NB4 (cell line): Measurements from ENCODE around the gene SYT13.

Experiments
- MYC ChIP-seq: IDR thresholded peaks from 2 replicates; pipeline ENCODE4 v1.6.1; 2011; ENCODE audit warnings: low read depth, low read length
- POLR2A ChIP-seq: IDR thresholded peaks from 2 replicates; pipeline ENCODE4 v1.6.1; 2011; ENCODE audit warnings: mild to moderate bottlenecking; ENCODE audit not compliant: insufficient read length; ENCODE audit errors: extremely low read depth
- TF ChIP-seq, protein P1 (sequence below): IDR thresholded peaks from 2 replicates; pipeline ENCODE4 v1.6.1; 2011; ENCODE audit warnings: low read depth, low read length
- TF ChIP-seq, protein P2 (sequence below): IDR thresholded peaks from one replicate; pipeline ENCODE4 v1.5.1; 2012; ENCODE audit warnings: low read depth, low read length

DNA sequence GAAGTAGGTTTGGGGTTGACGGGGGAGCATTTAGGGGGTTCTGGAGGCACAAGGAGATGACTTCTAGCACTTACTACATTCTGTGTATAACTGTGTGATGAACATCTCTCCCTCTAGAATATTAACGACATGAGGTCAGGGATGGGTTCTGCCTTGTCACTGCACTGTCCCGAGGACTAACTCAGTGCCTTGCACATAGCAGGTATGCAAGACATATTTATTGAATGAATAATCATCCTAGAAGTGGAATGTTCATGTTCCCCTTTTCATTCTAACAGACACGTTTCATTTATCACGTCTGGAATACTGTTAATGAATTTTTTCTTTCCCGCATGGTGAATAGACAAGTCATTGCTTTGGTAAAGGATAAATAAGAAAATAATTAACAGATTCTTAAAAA is 12.6 kb downstream of the SYT13 start:
- TF ChIP-seq, protein P1, sequence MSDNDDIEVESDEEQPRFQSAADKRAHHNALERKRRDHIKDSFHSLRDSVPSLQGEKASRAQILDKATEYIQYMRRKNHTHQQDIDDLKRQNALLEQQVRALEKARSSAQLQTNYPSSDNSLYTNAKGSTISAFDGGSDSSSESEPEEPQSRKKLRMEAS = no peak
- TF ChIP-seq, protein P2, sequence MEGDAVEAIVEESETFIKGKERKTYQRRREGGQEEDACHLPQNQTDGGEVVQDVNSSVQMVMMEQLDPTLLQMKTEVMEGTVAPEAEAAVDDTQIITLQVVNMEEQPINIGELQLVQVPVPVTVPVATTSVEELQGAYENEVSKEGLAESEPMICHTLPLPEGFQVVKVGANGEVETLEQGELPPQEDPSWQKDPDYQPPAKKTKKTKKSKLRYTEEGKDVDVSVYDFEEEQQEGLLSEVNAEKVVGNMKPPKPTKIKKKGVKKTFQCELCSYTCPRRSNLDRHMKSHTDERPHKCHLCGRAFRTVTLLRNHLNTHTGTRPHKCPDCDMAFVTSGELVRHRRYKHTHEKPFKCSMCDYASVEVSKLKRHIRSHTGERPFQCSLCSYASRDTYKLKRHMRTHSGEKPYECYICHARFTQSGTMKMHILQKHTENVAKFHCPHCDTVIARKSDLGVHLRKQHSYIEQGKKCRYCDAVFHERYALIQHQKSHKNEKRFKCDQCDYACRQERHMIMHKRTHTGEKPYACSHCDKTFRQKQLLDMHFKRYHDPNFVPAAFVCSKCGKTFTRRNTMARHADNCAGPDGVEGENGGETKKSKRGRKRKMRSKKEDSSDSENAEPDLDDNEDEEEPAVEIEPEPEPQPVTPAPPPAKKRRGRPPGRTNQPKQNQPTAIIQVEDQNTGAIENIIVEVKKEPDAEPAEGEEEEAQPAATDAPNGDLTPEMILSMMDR = no peak
- TF ChIP-seq POLR2A = no peak
- TF ChIP-seq MYC = no peak
